ENCODE results near the gene TMEM123. TPM values are rescaled to one million over a fixed set of nuclear protein-coding genes. Genes with fewer than 3 reads are reported as not detected.

Gene TMEM123
- total and polyA plus RNA-seq, 2 of the 8 experiments (the other 6 are each of a cell fraction or from before 2014, with no cell fraction given), result 75.5 to 80.1 TPM

GRCh38 chr11:102416976-102417375 lies 35.6 kb downstream of the TMEM123 start (continued):
- no peak for TF ChIP-seq BACH1 (IDR thresholded peaks at IDR 0.05; ENCODE audit: low read length)
- TF ChIP-seq RBBP5 (IDR thresholded peaks at IDR 0.05; ENCODE audit: borderline replicate concordance, low read depth, low read length), result no peak
- no peak for TF ChIP-seq ZNF274 (IDR thresholded peaks at IDR 0.05; ENCODE audit: borderline replicate concordance, extremely low read depth, low read length)
